Measurements from ENCODE around the gene TNFRSF4.

TNFRSF4 gene

GRCh38 chr1:1211541-1212441 lies 2.2 kb downstream of the TNFRSF4 start:
- H3K4me1 ChIP-seq (ENCODE audit: control insufficient read depth, insufficient read depth, low read length), result peaks cover 5% of the 10 kb centered on the region
- peaks cover under 1% of the 10 kb centered on the region for H3K27me3 ChIP-seq (replicated peaks; ENCODE audit: control insufficient read depth, insufficient read depth, low read length)
- peaks cover 5% of the 10 kb centered on the region for H3K36me3 ChIP-seq (ENCODE audit: control insufficient read depth, insufficient read depth, low read length, severe bottlenecking)
- no peak overlapping the region for H3K9ac ChIP-seq (ENCODE audit: low read length)
- DNase-seq (ENCODE audit: low read depth), result no peak
- H3K9me3 ChIP-seq (ENCODE audit: control insufficient read depth, low read length), result no peaks in the 10 kb centered on the region
- no peak overlapping the region for H3K4me3 ChIP-seq (ENCODE audit: low read length)

- H3K9me3 ChIP-seq (ENCODE audit: control insufficient read depth, low read length), result no peaks in the 10 kb centered on the region
- H3K27me3 ChIP-seq (replicated peaks; ENCODE audit: control insufficient read depth, insufficient read depth, low read length), result peaks cover 9% of the 10 kb centered on the region
- no peak overlapping the region for H3K4me3 ChIP-seq (ENCODE audit: low read length)
- no peaks in the 10 kb centered on the region for H3K36me3 ChIP-seq (ENCODE audit: control insufficient read depth, insufficient read depth, low read length, severe bottlenecking)
- no peak for DNase-seq (ENCODE audit: low read depth)
- H3K9ac ChIP-seq (ENCODE audit: low read length), result no peak overlapping the region
- H3K4me1 ChIP-seq (ENCODE audit: control insufficient read depth, insufficient read depth, low read length), result peaks cover 5% of the 10 kb centered on the region
Observed at GRCh38 chr1:1210726-1211540, 3.0 kb downstream of the TNFRSF4 start.

- DNase-seq (ENCODE audit: low read depth), result no peak
- peaks cover 5% of the 10 kb centered on the region for H3K4me1 ChIP-seq (ENCODE audit: control insufficient read depth, insufficient read depth, low read length)
- H3K27me3 ChIP-seq (replicated peaks; ENCODE audit: control insufficient read depth, insufficient read depth, low read length), result peaks cover 20% of the 10 kb centered on the region
- H3K9me3 ChIP-seq (ENCODE audit: control insufficient read depth, low read length), result no peaks in the 10 kb centered on the region
- no peaks in the 10 kb centered on the region for H3K36me3 ChIP-seq (ENCODE audit: control insufficient read depth, insufficient read depth, low read length, severe bottlenecking)
- no peak overlapping the region for H3K9ac ChIP-seq (ENCODE audit: low read length)
- H3K4me3 ChIP-seq (ENCODE audit: low read length), result peak overlapping the region; percentile 64
Observed at GRCh38 chr1:1208713-1209433, 5.1 kb downstream of the TNFRSF4 start.

- no peak for DNase-seq (ENCODE audit: low read depth)
- Histone ChIP-seq H3K27me3 (replicated peaks; ENCODE audit: control insufficient read depth, insufficient read depth, low read length) (peaks cover 20% of the 10 kb centered on the region), H3K4me1 (ENCODE audit: control insufficient read depth, insufficient read depth, low read length) (peaks cover 5% of the 10 kb centered on the region), H3K9ac (ENCODE audit: low read length) (no peak overlapping the region), H3K9me3 (ENCODE audit: control insufficient read depth, low read length) (no peaks in the 10 kb centered on the region), H3K36me3 (ENCODE audit: control insufficient read depth, insufficient read depth, low read length, severe bottlenecking) (no peaks in the 10 kb centered on the region), H3K4me3 (ENCODE audit: low read length) (no peak overlapping the region)
Observed at GRCh38 chr1:1207571-1207892, 6.4 kb downstream of the TNFRSF4 start.

GRCh38 chr1:1206966-1207531 lies 6.9 kb downstream of the TNFRSF4 start:
- H3K36me3 ChIP-seq (ENCODE audit: control insufficient read depth, insufficient read depth, low read length, severe bottlenecking), result no peaks in the 10 kb centered on the region
- no peak overlapping the region for H3K4me3 ChIP-seq (ENCODE audit: low read length)
- H3K4me1 ChIP-seq (ENCODE audit: control insufficient read depth, insufficient read depth, low read length), result peaks cover 5% of the 10 kb centered on the region
- no peaks in the 10 kb centered on the region for H3K9me3 ChIP-seq (ENCODE audit: control insufficient read depth, low read length)
- peaks cover 20% of the 10 kb centered on the region for H3K27me3 ChIP-seq (replicated peaks; ENCODE audit: control insufficient read depth, insufficient read depth, low read length)
- no peak for DNase-seq (ENCODE audit: low read depth)
- H3K9ac ChIP-seq (ENCODE audit: low read length), result no peak overlapping the region

GRCh38 chr1:1206376-1206965 lies 7.5 kb downstream of the TNFRSF4 start, which contains the start of gene TNFRSF18:
TSS of gene TNFRSF18 (minus strand) at chr1:1206592. CDS start at chr1:1206571, 21 bp downstream.
- H3K4me1 ChIP-seq (ENCODE audit: control insufficient read depth, insufficient read depth, low read length), result peaks cover 5% of the 10 kb centered on the region
- H3K4me3 ChIP-seq (ENCODE audit: low read length), result no peak within 1 kb of the TSS
- peaks cover 20% of the 10 kb centered on the region for H3K27me3 ChIP-seq (replicated peaks; ENCODE audit: control insufficient read depth, insufficient read depth, low read length)
- no peak within 1 kb of the TSS for H3K9ac ChIP-seq (ENCODE audit: low read length)
- no peaks in the 10 kb centered on the region for H3K36me3 ChIP-seq (ENCODE audit: control insufficient read depth, insufficient read depth, low read length, severe bottlenecking)
- H3K9me3 ChIP-seq (ENCODE audit: control insufficient read depth, low read length), result no peaks in the 10 kb centered on the region
- no peak for DNase-seq (ENCODE audit: low read depth)

GRCh38 chr1:1205769-1206375 lies 8.1 kb downstream of the TNFRSF4 start:
- Histone ChIP-seq H3K27me3 (replicated peaks; ENCODE audit: control insufficient read depth, insufficient read depth, low read length) (peaks cover 20% of the 10 kb centered on the region), H3K4me3 (ENCODE audit: low read length) (no peak overlapping the region), H3K9me3 (ENCODE audit: control insufficient read depth, low read length) (no peaks in the 10 kb centered on the region), H3K4me1 (ENCODE audit: control insufficient read depth, insufficient read depth, low read length) (peaks cover 5% of the 10 kb centered on the region), H3K9ac (ENCODE audit: low read length) (no peak overlapping the region), H3K36me3 (ENCODE audit: control insufficient read depth, insufficient read depth, low read length, severe bottlenecking) (no peaks in the 10 kb centered on the region)
- DNase-seq (ENCODE audit: low read depth), result no peak

GRCh38 chr1:1204998-1205768 lies 8.8 kb downstream of the TNFRSF4 start:
- no peak for DNase-seq (ENCODE audit: low read depth)
- peaks cover 20% of the 10 kb centered on the region for H3K27me3 ChIP-seq (replicated peaks; ENCODE audit: control insufficient read depth, insufficient read depth, low read length)

GRCh38 chr1:1204425-1204920 lies 9.5 kb downstream of the TNFRSF4 start:
- Histone ChIP-seq H3K9me3 (ENCODE audit: control insufficient read depth, low read length) (no peaks in the 10 kb centered on the region), H3K4me3 (ENCODE audit: low read length) (no peak overlapping the region), H3K9ac (ENCODE audit: low read length) (no peak overlapping the region), H3K36me3 (ENCODE audit: control insufficient read depth, insufficient read depth, low read length, severe bottlenecking) (no peaks in the 10 kb centered on the region), H3K27me3 (replicated peaks; ENCODE audit: control insufficient read depth, insufficient read depth, low read length) (peaks cover 20% of the 10 kb centered on the region), H3K4me1 (ENCODE audit: control insufficient read depth, insufficient read depth, low read length) (peaks cover 5% of the 10 kb centered on the region)
- DNase-seq (ENCODE audit: low read depth), result no peak

More at GRCh38 chr1:1204998-1205768, 8.8 kb downstream of the TNFRSF4 start:
- H3K4me3 ChIP-seq (ENCODE audit: low read length), result no peak overlapping the region
- H3K4me1 ChIP-seq (ENCODE audit: control insufficient read depth, insufficient read depth, low read length), result peaks cover 5% of the 10 kb centered on the region
- H3K9ac ChIP-seq (ENCODE audit: low read length), result no peak overlapping the region
- no peaks in the 10 kb centered on the region for H3K9me3 ChIP-seq (ENCODE audit: control insufficient read depth, low read length)
- no peaks in the 10 kb centered on the region for H3K36me3 ChIP-seq (ENCODE audit: control insufficient read depth, insufficient read depth, low read length, severe bottlenecking)

Measured in adipocyte (in vitro differentiated cells).